Rectal smooth muscle tissue (tissue), 1 donor: Measurements from ENCODE around the gene PARD3.
A peak's percentile ranks its signal among the peaks of the same experiment; 100 is the strongest.

Source experiments
- H3K27ac ChIP-seq: one replicate; pipeline ENCODE4 v1.7.0; 2013; ENCODE audit warnings: low read depth, low read length, inconsistent platforms
- H3K27me3 ChIP-seq: one replicate; pipeline ENCODE4 v1.7.0; 2013; ENCODE audit warnings: low read length; ENCODE audit not compliant: control insufficient read depth, insufficient read depth
- H3K36me3 ChIP-seq: one replicate; pipeline ENCODE4 v1.7.0; 2013; ENCODE audit warnings: low read length; ENCODE audit not compliant: control insufficient read depth, insufficient read depth
- H3K4me1 ChIP-seq: one replicate; pipeline ENCODE4 v1.7.0; 2013; ENCODE audit warnings: low read length; ENCODE audit not compliant: control insufficient read depth, insufficient read depth
- H3K4me3 ChIP-seq: one replicate; pipeline ENCODE4 v1.7.0; 2013; ENCODE audit warnings: low read length
- H3K9ac ChIP-seq: one replicate; pipeline ENCODE4 v1.7.0; 2013; ENCODE audit warnings: low read length

Gene PARD3

GRCh38 chr10:34740321-34740720 is 74.8 kb downstream of the PARD3 start:
- no peaks in the 10 kb centered on the region for H3K27me3 ChIP-seq
- H3K36me3 ChIP-seq = no peaks in the 10 kb centered on the region
- no peak overlapping the region for H3K4me3 ChIP-seq
- peak overlapping the region; percentile 78 for H3K27ac ChIP-seq
- peaks cover 27% of the 10 kb centered on the region for H3K4me1 ChIP-seq
- H3K9ac ChIP-seq = no peak overlapping the region

GRCh38 chr10:34739915-34740314 is 75.2 kb downstream of the PARD3 start:
- Histone ChIP-seq H3K27ac (peak overlapping the region; percentile 78), H3K4me1 (peaks cover 27% of the 10 kb centered on the region), H3K27me3 (no peaks in the 10 kb centered on the region), H3K36me3 (no peaks in the 10 kb centered on the region), H3K4me3 (peak overlapping the region; percentile 6), H3K9ac (no peak overlapping the region)

GRCh38 chr10:34737772-34738169 is 77.3 kb downstream of the PARD3 start:
- H3K27ac ChIP-seq = no peak overlapping the region
- no peaks in the 10 kb centered on the region for H3K27me3 ChIP-seq
- no peak overlapping the region for H3K4me3 ChIP-seq
- no peak overlapping the region for H3K9ac ChIP-seq
- peaks cover 12% of the 10 kb centered on the region for H3K4me1 ChIP-seq
- H3K36me3 ChIP-seq = no peaks in the 10 kb centered on the region

- peaks cover 9% of the 10 kb centered on the region for H3K4me1 ChIP-seq
- no peak overlapping the region for H3K27ac ChIP-seq
- H3K36me3 ChIP-seq = no peaks in the 10 kb centered on the region
- no peak overlapping the region for H3K9ac ChIP-seq
- no peaks in the 10 kb centered on the region for H3K27me3 ChIP-seq
- no peak overlapping the region for H3K4me3 ChIP-seq
Measured at GRCh38 chr10:34736976-34737771, 77.9 kb downstream of the PARD3 start.

GRCh38 chr10:34734918-34735317 is 80.2 kb downstream of the PARD3 start:
- no peaks in the 10 kb centered on the region for H3K27me3 ChIP-seq
- H3K9ac ChIP-seq = no peak overlapping the region
- H3K36me3 ChIP-seq = no peaks in the 10 kb centered on the region
- H3K27ac ChIP-seq = no peak overlapping the region
- H3K4me3 ChIP-seq = no peak overlapping the region
- peaks cover 10% of the 10 kb centered on the region for H3K4me1 ChIP-seq

GRCh38 chr10:34732926-34733325 is 82.2 kb downstream of the PARD3 start:
- Histone ChIP-seq H3K4me1 (peaks cover 7% of the 10 kb centered on the region), H3K27ac (no peak overlapping the region), H3K4me3 (no peak overlapping the region), H3K9ac (no peak overlapping the region), H3K36me3 (no peaks in the 10 kb centered on the region), H3K27me3 (no peaks in the 10 kb centered on the region)

- H3K27ac ChIP-seq = no peak overlapping the region
- H3K4me1 ChIP-seq = peaks cover 7% of the 10 kb centered on the region
- H3K9ac ChIP-seq = no peak overlapping the region
- H3K36me3 ChIP-seq = no peaks in the 10 kb centered on the region
- no peak overlapping the region for H3K4me3 ChIP-seq
- H3K27me3 ChIP-seq = no peaks in the 10 kb centered on the region
Measured at GRCh38 chr10:34731885-34732701, 83.0 kb downstream of the PARD3 start.

- no peak overlapping the region for H3K4me3 ChIP-seq
- H3K36me3 ChIP-seq = no peaks in the 10 kb centered on the region
- no peaks in the 10 kb centered on the region for H3K27me3 ChIP-seq
- H3K9ac ChIP-seq = no peak overlapping the region
- H3K27ac ChIP-seq = no peak overlapping the region
- H3K4me1 ChIP-seq = peaks cover 10% of the 10 kb centered on the region
Measured at GRCh38 chr10:34731213-34731612, 83.9 kb downstream of the PARD3 start.

- Histone ChIP-seq H3K4me1 (peaks cover 10% of the 10 kb centered on the region), H3K4me3 (no peak overlapping the region), H3K9ac (no peak overlapping the region), H3K36me3 (no peaks in the 10 kb centered on the region), H3K27ac (no peak overlapping the region), H3K27me3 (no peaks in the 10 kb centered on the region)
Measured at GRCh38 chr10:34730726-34731125, 84.4 kb downstream of the PARD3 start.

GRCh38 chr10:34729619-34730018 is 85.5 kb downstream of the PARD3 start:
- Histone ChIP-seq H3K4me1 (peaks cover 10% of the 10 kb centered on the region), H3K36me3 (no peaks in the 10 kb centered on the region)

GRCh38 chr10:34728361-34728760 is 86.7 kb downstream of the PARD3 start:
- no peak overlapping the region for H3K9ac ChIP-seq
- H3K4me1 ChIP-seq = peaks cover 15% of the 10 kb centered on the region
- H3K4me3 ChIP-seq = no peak overlapping the region
- H3K27ac ChIP-seq = no peak overlapping the region
- H3K36me3 ChIP-seq = no peaks in the 10 kb centered on the region
- H3K27me3 ChIP-seq = no peaks in the 10 kb centered on the region

More at GRCh38 chr10:34729619-34730018, 85.5 kb downstream of the PARD3 start:
- Histone ChIP-seq H3K27ac (no peak overlapping the region), H3K4me3 (no peak overlapping the region), H3K9ac (no peak overlapping the region), H3K27me3 (no peaks in the 10 kb centered on the region)

GRCh38 chr10:34727595-34728033 is 87.5 kb downstream of the PARD3 start:
- H3K9ac ChIP-seq = no peak overlapping the region
- peaks cover 15% of the 10 kb centered on the region for H3K4me1 ChIP-seq
- no peaks in the 10 kb centered on the region for H3K27me3 ChIP-seq
- no peak overlapping the region for H3K27ac ChIP-seq
- no peak overlapping the region for H3K4me3 ChIP-seq
- H3K36me3 ChIP-seq = no peaks in the 10 kb centered on the region
